Measurements from ENCODE around the gene PADI1. TPM values are rescaled to one million over a fixed set of nuclear protein-coding genes. Genes with fewer than 3 reads are reported as not detected.

Gene PADI1
- total RNA-seq, 1 donor, result under 0.01 TPM

GRCh38 chr1:17277511-17278159 is 72.7 kb downstream of the PADI1 start:
- no peak overlapping the region for H2AFZ ChIP-seq (ENCODE audit: low read length)
- no peak for TF ChIP-seq CTCF (IDR thresholded peaks at IDR 0.05; ENCODE audit: extremely low read depth, low read depth, low read length)

GRCh38 chr1:17278996-17279830 is 74.3 kb downstream of the PADI1 start:
- no peak overlapping the region for H3K27ac ChIP-seq (ENCODE audit: low read depth, low read length)
- no peaks in the 10 kb centered on the region for H3K36me3 ChIP-seq (ENCODE audit: insufficient read depth, low read length)
- no peaks in the 10 kb centered on the region for H4K20me1 ChIP-seq (ENCODE audit: insufficient read depth, low read length)
- no peak overlapping the region for H2AFZ ChIP-seq (ENCODE audit: low read length)
- H3K4me1 ChIP-seq (ENCODE audit: insufficient read depth, low read length), result no peaks in the 10 kb centered on the region
- H3K9me3 ChIP-seq (ENCODE audit: low read depth, low read length), result no peaks in the 10 kb centered on the region
- peaks cover 34% of the 10 kb centered on the region for H3K27me3 ChIP-seq (ENCODE audit: insufficient read depth, low read length)
- no peak for TF ChIP-seq CTCF (IDR thresholded peaks at IDR 0.05; ENCODE audit: extremely low read depth, low read depth, low read length)
- no peak overlapping the region for H3K4me2 ChIP-seq (ENCODE audit: insufficient read depth, low read length)
- H3K4me3 ChIP-seq (ENCODE audit: insufficient read depth, low read length), result no peak overlapping the region
- no peaks in the 10 kb centered on the region for H3K79me2 ChIP-seq (ENCODE audit: insufficient read depth, low read length)
- DNase-seq (ENCODE audit: insufficient read length, low spot score, missing footprints), result peak; percentile 46

More at GRCh38 chr1:17277511-17278159, 72.7 kb downstream of the PADI1 start:
- Histone ChIP-seq H3K9me3 (ENCODE audit: low read depth, low read length) (no peaks in the 10 kb centered on the region), H4K20me1 (ENCODE audit: insufficient read depth, low read length) (no peaks in the 10 kb centered on the region), H3K4me1 (ENCODE audit: insufficient read depth, low read length) (no peaks in the 10 kb centered on the region), H3K79me2 (ENCODE audit: insufficient read depth, low read length) (no peaks in the 10 kb centered on the region), H3K4me3 (ENCODE audit: insufficient read depth, low read length) (no peak overlapping the region), H3K4me2 (ENCODE audit: insufficient read depth, low read length) (no peak overlapping the region), H3K27ac (ENCODE audit: low read depth, low read length) (no peak overlapping the region), H3K36me3 (ENCODE audit: insufficient read depth, low read length) (no peaks in the 10 kb centered on the region), H3K27me3 (ENCODE audit: insufficient read depth, low read length) (peaks cover 19% of the 10 kb centered on the region)
- peak; percentile 34 for DNase-seq (ENCODE audit: insufficient read length, low spot score, missing footprints)

DNA sequence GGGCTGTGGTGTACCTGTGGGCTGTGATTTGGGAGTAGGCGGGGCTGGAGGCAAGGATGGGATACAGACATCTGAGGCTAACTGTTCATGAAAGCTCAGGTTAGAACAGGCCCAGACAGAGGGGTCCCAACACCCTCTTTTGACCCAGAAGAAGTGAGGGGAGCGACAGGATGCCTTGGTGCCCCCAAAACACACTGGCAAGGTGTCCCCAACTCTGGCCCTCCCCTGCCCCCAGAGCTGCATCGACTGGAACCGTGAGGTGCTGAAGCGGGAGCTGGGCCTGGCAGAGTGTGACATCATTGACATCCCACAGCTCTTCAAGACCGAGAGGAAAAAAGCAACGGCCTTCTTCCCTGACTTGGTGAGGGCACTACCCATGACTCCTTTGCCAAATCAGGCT is 75.5 kb downstream of the PADI1 start:
- peaks cover 43% of the 10 kb centered on the region for H3K27me3 ChIP-seq (ENCODE audit: insufficient read depth, low read length)
- no peaks in the 10 kb centered on the region for H4K20me1 ChIP-seq (ENCODE audit: insufficient read depth, low read length)
- TF ChIP-seq CTCF (IDR thresholded peaks at IDR 0.05; ENCODE audit: extremely low read depth, low read depth, low read length), result no peak
- DNase-seq (ENCODE audit: insufficient read length, low spot score, missing footprints), result peak; percentile 36
- no peaks in the 10 kb centered on the region for H3K36me3 ChIP-seq (ENCODE audit: insufficient read depth, low read length)
- H3K4me1 ChIP-seq (ENCODE audit: insufficient read depth, low read length), result no peaks in the 10 kb centered on the region
- no peaks in the 10 kb centered on the region for H3K79me2 ChIP-seq (ENCODE audit: insufficient read depth, low read length)
- no peak overlapping the region for H2AFZ ChIP-seq (ENCODE audit: low read length)
- H3K4me2 ChIP-seq (ENCODE audit: insufficient read depth, low read length), result no peak overlapping the region
- H3K9me3 ChIP-seq (ENCODE audit: low read depth, low read length), result no peaks in the 10 kb centered on the region
- no peak overlapping the region for H3K4me3 ChIP-seq (ENCODE audit: insufficient read depth, low read length)
- no peak overlapping the region for H3K27ac ChIP-seq (ENCODE audit: low read depth, low read length)

- Histone ChIP-seq H4K20me1 (ENCODE audit: insufficient read depth, low read length) (no peaks in the 10 kb centered on the region), H3K4me3 (ENCODE audit: insufficient read depth, low read length) (no peak overlapping the region), H3K36me3 (ENCODE audit: insufficient read depth, low read length) (no peaks in the 10 kb centered on the region), H3K9me3 (ENCODE audit: low read depth, low read length) (no peaks in the 10 kb centered on the region), H3K4me2 (ENCODE audit: insufficient read depth, low read length) (no peak overlapping the region), H3K27ac (ENCODE audit: low read depth, low read length) (no peak overlapping the region), H3K4me1 (ENCODE audit: insufficient read depth, low read length) (no peaks in the 10 kb centered on the region), H3K79me2 (ENCODE audit: insufficient read depth, low read length) (no peaks in the 10 kb centered on the region), H2AFZ (ENCODE audit: low read length) (no peak overlapping the region), H3K27me3 (ENCODE audit: insufficient read depth, low read length) (peaks cover 43% of the 10 kb centered on the region)
- peak; percentile 22 for DNase-seq (ENCODE audit: insufficient read length, low spot score, missing footprints)
- no peak for TF ChIP-seq CTCF (IDR thresholded peaks at IDR 0.05; ENCODE audit: extremely low read depth, low read depth, low read length)
Measured at GRCh38 chr1:17280894-17281293, 76.0 kb downstream of the PADI1 start.

All from osteoblast (primary cell).